Measurements from ENCODE around the gene DOCK11. TPM values are rescaled to one million over a fixed set of nuclear protein-coding genes. Genes with fewer than 3 reads are reported as not detected.
A peak's percentile ranks its signal among the peaks of the same experiment; 100 is the strongest.

Gene DOCK11
- 7.5 and 14.0 TPM in 2 replicates for total RNA-seq (ENCODE audit: low replicate concordance)
- long read RNA-seq, partial matches to known transcripts, result 1 of 1 reads
- long read RNA-seq, other reads (novel, unspliced or antisense), result 0 of 1 reads

DNA sequence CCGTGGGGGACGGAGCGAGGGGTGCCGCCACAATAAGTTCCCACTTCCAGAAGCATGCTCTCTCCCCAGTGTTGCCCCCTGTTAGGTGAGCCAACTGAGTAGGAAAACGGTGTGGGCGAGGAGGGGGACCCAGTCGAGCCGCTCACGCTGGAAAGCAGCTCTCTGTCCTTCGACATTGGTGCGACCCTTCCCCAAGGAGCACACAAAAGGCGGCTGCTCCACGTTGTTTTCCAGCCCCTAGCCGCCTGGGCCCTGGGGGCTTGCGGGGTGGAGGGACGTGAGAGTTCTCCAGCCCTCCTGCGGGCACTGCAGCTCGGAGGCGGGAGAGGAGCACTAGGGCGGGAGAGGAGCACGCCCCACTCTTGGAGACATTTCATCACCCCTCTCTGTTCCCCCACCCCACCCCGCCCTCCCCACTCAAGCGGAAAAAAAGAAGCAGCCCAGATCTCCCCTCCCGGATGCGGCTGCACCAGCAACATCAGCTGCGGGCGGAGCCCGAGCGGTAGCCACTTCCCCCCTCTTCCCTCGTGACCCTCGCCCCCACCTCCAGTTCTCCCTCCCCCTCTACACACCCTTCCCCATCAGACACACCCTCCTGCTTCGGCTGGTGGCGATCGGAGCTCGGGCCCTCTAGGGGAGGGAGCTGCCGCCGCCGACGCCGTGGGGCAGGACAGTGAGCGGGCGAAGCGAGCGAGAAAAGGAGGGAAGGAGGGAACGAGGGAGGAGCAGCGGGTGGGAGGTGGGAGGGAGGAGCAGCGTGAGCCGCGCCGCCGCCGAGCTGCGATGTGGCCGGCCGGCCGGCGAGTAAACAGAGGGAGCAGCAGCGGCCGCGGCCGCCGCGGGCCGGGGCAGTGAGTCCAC is at the start of gene DOCK11:
Gene DOCK11, plus strand, starts transcription at position 755 of the 861 bp plus-strand sequence. CDS start 157 bp downstream, outside the sequence.
- Mint-ChIP-seq H3K27ac (peak within 1 kb of the TSS; percentile 51), H3K27me3 (peaks cover 6% of the 10 kb centered on the region), H3K36me3 (no peaks in the 10 kb centered on the region), H3K4me1 (ENCODE audit: unreplicated experiment) (peaks cover 9% of the 10 kb centered on the region), H3K9me3 (no peaks in the 10 kb centered on the region), H3K4me3 (peak within 1 kb of the TSS; percentile 91)
- DNase-seq (ENCODE audit: extremely low spot score, unreplicated experiment), result peak; percentile 75
- TF ChIP-seq, protein P1, sequence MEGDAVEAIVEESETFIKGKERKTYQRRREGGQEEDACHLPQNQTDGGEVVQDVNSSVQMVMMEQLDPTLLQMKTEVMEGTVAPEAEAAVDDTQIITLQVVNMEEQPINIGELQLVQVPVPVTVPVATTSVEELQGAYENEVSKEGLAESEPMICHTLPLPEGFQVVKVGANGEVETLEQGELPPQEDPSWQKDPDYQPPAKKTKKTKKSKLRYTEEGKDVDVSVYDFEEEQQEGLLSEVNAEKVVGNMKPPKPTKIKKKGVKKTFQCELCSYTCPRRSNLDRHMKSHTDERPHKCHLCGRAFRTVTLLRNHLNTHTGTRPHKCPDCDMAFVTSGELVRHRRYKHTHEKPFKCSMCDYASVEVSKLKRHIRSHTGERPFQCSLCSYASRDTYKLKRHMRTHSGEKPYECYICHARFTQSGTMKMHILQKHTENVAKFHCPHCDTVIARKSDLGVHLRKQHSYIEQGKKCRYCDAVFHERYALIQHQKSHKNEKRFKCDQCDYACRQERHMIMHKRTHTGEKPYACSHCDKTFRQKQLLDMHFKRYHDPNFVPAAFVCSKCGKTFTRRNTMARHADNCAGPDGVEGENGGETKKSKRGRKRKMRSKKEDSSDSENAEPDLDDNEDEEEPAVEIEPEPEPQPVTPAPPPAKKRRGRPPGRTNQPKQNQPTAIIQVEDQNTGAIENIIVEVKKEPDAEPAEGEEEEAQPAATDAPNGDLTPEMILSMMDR (conservative IDR thresholded peaks at IDR 0.05), result no peak

DNA sequence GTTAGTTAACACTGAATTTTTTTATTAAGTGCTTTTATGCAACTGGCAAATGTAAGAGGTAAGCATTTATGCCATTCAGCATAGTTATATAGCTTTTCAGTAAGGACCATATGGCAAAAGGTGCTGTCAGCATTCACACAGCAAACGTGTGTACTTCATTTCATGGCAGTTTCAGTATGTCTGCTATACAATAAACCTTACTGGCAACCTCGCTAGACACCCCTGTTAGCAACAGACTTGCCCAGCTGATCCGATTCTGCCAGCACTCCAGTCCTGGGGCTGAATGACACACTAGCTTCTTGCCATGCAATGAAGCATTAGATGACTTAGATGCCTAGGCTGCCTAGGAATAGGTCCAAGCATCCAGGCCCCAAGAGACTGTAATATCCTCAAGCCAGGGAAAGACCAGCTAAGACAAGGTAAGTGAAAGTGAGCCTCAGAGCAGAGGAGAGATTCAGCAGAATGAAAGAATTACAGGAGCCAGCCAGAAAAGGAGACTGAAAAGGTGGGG is 47.3 kb upstream of the DOCK11 start:
- peaks cover 10% of the 10 kb centered on the region for H3K36me3 Mint-ChIP-seq
- H3K4me3 Mint-ChIP-seq, result no peak overlapping the region
- DNase-seq (ENCODE audit: extremely low spot score, unreplicated experiment), result no peak
- no peaks in the 10 kb centered on the region for H3K27me3 Mint-ChIP-seq
- no peaks in the 10 kb centered on the region for H3K4me1 Mint-ChIP-seq (ENCODE audit: unreplicated experiment)
- TF ChIP-seq, protein P1 (conservative IDR thresholded peaks at IDR 0.05), result no peak
- no peak overlapping the region for H3K27ac Mint-ChIP-seq
- no peaks in the 10 kb centered on the region for H3K9me3 Mint-ChIP-seq

DNA sequence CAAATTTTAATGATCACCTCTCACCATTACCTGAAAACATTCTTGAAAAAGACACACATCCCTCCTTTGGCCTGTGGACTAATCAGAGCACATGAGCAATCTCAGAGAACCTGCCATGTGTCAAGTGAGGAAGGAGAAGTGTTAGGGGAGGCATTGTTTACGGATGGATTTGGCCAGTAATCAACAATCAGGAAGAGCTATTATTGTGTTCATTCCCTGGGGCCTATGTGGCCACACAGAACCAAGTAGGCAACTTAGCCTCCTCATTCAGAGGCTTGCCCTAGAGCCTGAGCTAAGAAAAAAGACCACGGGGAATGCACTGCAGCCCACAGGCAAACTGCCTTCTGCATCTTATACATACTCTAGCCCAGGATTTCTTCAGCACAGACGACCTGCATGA is 40.6 kb upstream of the DOCK11 start:
- Mint-ChIP-seq H3K27me3 (no peaks in the 10 kb centered on the region), H3K9me3 (no peaks in the 10 kb centered on the region), H3K4me3 (no peak overlapping the region), H3K36me3 (peaks cover 8% of the 10 kb centered on the region), H3K4me1 (ENCODE audit: unreplicated experiment) (no peaks in the 10 kb centered on the region), H3K27ac (no peak overlapping the region)
- TF ChIP-seq, protein P1 (conservative IDR thresholded peaks at IDR 0.05), result no peak
- no peak for DNase-seq (ENCODE audit: extremely low spot score, unreplicated experiment)

DNA sequence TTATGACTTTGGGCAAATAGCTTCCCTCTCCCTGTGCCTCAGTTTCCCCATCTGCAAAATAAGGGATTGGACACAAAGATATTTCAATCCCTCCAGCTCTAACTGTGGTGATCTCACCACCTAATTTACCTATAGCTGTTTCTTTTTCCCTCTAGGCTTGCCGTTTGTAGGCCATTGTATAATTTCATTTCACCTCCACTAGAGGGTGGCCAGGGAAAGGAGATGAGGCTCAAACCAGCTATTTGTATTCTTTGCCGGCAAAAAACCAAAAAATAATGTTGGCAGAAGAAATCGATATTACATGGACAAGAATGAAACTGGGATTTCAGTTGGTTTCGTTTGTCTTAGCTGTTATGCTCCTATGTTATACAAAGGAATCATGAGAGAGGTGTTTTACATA is 36.1 kb upstream of the DOCK11 start:
- TF ChIP-seq, protein P1 (conservative IDR thresholded peaks at IDR 0.05), result peak; percentile 72
- no peak overlapping the region for H3K27ac Mint-ChIP-seq
- no peaks in the 10 kb centered on the region for H3K27me3 Mint-ChIP-seq
- H3K4me1 Mint-ChIP-seq (ENCODE audit: unreplicated experiment), result no peaks in the 10 kb centered on the region
- no peaks in the 10 kb centered on the region for H3K9me3 Mint-ChIP-seq
- no peak overlapping the region for H3K4me3 Mint-ChIP-seq
- no peaks in the 10 kb centered on the region for H3K36me3 Mint-ChIP-seq
- DNase-seq (ENCODE audit: extremely low spot score, unreplicated experiment), result no peak

DNA sequence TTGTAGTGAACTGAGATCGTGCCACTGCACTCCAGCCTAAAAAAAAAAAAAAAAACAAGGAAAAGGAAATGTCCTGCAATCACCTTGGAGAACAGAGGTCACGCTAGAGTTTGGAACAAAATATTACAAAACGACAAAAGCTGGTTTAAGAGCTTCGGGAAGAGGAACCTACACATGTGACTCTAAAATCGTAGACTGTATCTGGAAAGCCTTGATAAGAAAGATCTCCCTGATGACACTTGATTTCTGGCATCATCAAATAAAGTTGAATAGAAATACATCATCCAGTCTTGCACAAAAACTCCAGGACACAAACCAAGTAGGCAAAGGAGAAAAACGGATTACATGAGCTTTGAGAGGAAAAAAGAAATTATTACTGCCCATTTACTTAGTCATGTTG is 31.1 kb upstream of the DOCK11 start:
- Mint-ChIP-seq H3K27me3 (no peaks in the 10 kb centered on the region), H3K9me3 (no peaks in the 10 kb centered on the region), H3K4me3 (no peak overlapping the region), H3K27ac (no peak overlapping the region), H3K36me3 (no peaks in the 10 kb centered on the region), H3K4me1 (ENCODE audit: unreplicated experiment) (no peaks in the 10 kb centered on the region)
- TF ChIP-seq, protein P1 (conservative IDR thresholded peaks at IDR 0.05), result no peak
- no peak for DNase-seq (ENCODE audit: extremely low spot score, unreplicated experiment)
